Effector CD4-positive, alpha-beta T cell (primary cell): ENCODE results near the gene ZSWIM3.

Experiments
- DNase-seq: peaks from one replicate; pipeline ENCODE4 v3.0.0-alpha.2; 2020

Gene ZSWIM3

DNA sequence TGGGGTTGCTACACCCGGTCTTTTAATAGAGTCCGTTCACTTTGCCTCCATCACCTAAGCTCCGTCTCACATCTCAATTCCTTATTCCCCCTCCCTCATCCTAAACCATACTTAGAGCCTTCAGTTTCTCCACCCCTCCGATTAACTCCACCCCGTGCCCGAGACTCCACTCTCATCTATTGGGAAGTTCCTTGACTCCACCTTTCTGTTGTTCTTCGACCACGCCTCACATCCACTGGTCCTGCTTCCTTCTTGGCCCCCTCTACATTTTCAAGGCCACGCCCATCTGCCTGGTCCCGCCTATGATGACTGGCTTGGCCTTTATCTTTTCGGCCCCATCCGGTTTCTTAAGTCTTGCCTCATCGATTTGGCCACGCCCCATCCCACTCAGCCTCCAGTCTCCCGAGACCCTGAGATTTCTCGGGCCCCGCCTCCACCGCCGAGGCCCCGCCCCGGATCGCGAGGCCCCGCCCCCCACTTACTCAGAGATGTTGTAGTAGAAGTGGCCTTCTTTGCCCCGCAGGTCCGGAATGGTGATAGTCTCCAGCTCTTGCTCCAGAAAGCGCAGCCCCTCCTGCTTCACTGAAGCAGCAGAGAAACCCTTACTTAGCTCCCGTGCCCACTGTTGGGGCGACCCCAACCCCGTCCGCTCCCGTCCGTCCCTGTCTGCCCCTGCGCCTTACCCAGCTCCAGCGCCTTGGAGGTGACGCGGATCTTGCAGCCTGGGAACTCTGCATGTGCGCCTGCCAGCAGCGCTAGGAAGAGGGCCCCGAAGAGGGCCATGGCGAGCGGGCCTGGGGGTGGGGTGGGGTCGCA, 53.5 kb downstream of the ZSWIM3 start:
- DNase-seq = peak; percentile 73

- DNase-seq = peak; percentile 21
Observed at GRCh38 chr20:45911486-45912343, 54.3 kb downstream of the ZSWIM3 start, which contains the start of gene PLTP. Gene PLTP, minus strand, starts transcription at chr20:45912155. Its CDS starts 703 bp downstream, at chr20:45911452.

DNA sequence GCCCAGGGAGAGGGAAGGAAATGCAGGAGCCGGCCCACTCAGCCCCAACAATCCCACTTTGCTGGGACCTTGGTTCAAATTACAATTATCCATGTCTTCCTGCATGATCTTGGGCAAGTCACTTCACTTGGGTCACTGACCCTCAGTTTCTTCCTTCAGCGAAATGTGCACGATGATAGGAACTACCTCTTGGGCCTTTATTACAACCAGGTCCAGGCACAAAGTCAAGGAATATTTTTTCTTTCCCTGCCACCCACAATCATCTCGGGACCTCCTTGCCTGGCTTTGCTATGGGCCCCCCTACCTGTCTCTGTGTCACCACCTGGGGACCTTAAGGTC, 54.9 kb downstream of the ZSWIM3 start:
- DNase-seq = no peak

DNA sequence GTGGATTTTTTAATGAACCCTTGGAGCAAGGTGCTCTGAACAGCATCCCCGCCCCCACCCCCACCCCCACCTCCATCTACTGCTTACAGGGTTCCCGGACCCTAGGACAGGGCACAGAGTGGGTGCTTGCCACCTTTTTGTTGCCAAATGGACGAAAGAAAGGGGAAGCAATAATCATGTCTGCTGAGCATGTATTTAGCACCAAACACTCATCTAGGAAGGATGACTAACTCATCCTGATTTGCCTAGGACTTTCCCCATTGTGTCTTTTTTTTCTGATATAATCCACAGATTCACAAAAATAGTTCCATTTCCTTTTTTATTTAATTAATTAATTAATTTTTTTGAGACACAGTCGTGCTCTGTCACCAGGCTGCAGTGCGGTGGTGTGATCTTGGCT, 55.7 kb downstream of the ZSWIM3 start:
- no peak for DNase-seq

DNA sequence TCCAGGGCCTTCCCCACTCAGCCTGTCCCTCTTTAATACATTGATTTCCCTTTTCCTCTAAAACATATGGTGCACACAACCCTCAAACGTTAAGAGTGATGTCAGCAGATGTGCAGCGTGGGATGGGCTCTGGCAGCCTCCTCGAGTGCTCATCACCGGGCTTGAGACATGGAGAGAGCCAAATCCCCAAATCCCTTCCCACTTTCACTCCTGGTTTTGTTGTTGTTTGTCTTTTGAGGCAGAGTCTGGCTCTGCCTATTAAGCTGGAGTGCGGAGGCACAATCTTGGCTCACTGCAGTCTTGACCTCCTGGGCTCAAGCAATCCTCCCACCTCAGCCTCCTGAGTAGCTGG, 60.4 kb downstream of the ZSWIM3 start:
- DNase-seq = no peak

DNA sequence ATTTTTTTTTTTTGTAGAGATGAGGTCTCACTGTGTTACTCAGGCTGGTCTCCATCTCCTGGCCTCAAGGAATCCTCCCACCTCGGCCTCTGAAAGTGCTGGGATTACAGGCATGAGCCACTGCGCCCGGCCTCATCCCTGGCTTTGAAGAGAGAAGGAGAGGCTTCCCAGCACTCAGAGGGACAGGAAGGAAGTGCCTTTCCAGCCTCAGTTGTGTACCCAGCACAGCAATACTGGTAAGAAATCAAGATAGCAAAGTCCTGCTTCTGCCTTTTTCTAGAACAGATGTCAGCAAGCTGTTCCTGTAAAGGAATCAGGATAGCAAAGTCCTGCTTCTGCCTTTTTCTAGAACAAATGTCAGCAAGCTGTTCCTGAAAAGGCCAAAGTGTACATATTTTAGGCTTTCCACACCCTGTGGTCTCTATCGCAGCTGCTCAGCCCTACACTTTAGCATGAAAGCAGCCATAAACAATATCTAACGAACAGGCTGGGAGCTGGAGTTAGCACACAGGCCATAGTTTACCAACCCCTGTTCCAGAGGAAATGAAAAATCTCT, 60.8 kb downstream of the ZSWIM3 start:
- no peak for DNase-seq

DNA sequence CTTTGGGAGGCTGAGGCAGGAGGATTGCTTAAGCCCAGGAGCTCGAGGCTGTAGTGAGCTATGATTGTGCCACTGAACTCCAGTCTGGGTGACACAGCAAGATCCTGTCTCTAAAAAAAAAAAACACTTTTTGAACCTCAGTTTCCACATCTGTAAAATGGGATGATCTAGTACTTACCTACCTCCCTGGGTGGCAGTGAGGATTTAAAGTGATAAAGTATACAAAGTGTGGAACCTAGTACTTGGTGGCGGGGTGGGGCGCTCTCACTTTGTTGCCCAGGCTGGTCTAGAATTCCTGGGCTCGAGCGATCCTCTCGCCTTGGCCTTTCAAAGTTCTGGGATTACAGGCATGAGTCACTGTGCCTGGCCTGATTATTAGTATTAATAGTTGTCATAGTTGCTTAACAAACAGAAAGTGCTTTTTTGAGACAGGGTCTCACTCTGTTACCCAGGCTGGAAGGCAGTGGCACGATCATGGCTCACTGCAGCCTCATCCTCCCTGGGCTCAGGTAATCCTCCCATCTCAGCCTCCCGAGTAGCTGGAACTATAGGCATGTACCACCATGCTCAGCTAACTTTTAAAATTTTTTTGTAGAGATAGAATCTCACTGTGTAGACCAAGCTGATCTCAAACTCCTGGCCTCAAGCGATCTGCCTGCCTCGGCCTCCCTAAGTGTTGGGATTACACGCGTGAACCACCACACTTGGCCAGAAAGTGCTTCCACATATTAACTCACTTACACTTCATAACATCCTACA, 61.5 kb downstream of the ZSWIM3 start:
- no peak for DNase-seq

DNA sequence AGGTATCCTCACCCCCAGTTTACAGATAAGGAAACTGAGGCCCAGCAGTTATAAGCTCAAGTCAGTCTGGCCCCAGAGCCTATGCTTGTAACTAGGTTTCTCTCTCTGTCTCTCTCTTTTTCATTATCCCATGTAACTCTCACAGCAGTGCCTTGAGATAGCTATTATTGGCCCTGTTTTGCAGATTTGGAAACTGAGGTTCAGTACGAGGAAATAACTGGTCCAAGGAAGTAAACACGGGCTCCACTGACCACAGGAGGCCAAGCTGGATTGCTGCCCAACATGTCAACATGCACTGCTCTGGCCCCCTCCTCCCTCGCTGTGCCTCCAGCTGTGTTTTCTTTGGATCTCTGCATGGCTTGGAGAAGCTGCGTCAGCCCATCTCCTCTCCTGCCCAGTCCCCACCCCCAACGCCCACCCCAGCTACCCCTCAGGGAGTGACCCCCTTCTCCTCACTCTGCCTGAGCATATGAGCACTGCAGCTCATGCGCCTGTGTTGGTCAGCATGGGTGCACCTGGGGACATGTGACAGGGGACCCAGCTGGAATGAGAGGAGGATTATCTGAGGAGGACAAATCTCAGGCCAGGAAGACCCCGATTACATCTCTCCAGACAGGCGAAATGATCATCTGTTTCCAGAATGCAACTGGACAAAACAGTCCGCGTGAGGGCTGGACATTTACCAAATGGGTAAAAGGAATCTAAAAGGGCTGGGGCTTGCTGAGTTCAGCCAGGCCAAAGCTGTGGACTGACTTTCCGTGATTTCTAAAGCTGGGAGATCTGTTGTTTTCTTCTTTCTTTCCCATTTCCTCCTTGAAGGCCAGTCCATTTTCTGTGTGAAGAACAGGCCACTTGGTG, 62.4 kb downstream of the ZSWIM3 start:
- no peak for DNase-seq

GRCh38 chr20:45920462-45921336, 63.3 kb downstream of the ZSWIM3 start:
- no peak for DNase-seq

- no peak for DNase-seq
Observed at GRCh38 chr20:45921337-45922189, 64.1 kb downstream of the ZSWIM3 start.

DNA sequence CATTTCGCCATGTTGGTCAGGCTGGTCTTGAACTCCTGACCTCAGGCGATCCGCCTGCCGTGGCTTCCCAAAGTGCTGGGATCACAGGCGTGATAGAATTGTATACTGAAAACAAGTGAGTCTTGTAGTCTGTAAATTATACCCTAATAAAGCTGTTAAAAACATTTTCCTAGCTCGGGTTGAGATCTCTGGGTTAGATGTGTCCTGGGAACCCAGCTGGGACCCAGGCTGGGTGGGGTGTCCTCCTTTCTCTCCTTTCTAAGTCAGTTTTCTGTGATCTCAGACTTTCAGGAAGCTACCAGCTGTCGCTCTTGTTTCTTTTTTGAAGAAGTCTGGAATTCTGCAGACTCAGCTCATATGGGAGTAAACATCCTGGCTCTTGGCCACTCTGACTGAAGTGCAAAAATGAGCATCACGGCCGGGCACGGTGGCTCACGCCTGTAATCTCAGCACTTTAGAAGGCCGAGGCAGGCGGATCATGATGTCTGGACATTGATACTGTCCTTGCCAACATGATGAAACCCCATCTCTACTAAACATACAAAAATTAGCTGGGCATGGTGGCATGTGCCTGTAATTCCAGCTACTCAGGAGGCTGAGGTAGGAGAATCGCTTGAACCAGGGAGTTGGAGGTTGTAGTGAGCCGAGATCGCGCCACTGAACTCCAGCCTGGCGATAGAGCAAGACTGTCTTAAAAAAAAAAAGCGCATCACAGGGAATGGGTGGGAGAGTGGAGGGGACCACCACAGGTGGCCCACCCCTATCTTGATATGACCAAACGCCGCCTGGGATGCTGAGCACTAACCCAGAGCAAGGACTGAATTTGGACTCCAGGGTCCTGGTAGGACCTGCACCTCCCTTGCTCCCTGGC, 67.2 kb downstream of the ZSWIM3 start:
- no peak for DNase-seq

DNA sequence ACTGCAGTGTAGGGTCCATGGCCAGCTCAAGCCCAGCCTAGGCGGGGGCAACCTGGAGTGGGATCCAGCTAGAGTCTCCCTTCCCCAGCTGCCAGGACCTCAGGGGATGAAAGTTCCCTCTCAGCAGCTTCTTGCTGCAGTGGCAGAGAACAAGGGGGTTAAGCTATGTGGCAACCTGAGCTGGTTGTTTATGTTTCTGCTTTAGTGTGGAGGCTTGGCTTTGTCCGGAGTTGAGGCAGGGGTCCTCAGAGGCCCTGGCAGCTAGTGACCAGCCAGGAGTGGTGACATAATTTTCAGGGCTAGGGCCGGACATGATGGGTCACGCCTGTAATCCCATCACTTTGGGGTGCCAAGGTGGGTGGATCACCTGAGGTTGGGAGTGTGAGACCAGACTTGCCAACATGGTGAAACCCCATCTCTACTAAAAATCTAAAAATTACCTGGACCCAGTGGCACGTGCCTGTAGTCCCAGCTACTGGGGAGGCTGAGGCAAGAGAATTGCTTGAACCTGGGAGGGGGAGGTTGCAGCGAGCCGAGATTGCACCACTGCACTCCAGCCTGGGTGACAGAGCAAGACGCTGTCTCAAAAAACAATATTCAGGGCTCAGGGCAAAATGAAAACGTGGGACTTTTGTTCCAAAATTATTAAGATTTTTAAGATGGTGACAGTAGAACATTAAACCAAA, 68.5 kb downstream of the ZSWIM3 start:
- no peak for DNase-seq

- DNase-seq = no peak
Observed at GRCh38 chr20:45926731-45927070, 69.3 kb downstream of the ZSWIM3 start.

DNA sequence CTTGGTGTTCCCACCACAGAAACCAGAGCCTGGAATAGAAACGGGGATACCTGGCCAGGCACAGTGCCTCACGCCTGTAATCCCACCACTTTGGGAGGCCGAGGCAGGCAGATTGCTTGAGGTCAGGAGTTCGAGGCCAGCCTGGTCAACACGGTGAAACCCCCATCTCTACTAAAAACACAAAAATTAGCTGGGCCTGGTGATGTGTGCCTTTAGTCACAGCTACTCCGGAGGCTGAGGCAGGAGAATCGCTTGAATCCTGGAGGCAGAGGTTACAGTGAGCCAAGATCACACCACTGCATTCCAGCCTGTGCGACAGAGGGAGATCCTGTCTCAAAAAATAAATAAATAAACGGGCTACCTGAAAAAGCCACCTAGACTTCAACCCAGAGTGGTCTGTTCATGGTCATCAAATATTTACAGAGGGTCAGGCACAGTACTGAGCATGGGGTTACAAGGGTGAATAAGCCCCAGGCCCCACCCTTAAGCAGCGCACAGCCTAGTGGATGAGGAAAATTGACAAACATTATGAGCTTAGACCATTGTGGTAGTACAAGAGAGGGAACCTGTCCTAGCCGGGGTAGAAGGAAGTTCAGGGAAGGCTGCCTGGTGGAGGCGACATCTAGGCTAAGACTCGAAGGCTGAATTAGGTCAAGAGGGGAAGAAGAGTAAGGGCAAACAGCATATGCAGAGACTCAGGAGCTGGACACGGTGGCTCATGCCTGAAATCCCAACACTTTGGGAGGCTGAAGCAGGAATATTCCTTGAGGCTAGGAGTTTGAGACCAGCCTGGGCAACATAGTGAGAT, 69.9 kb downstream of the ZSWIM3 start:
- DNase-seq = no peak
